Psoas muscle (tissue), 8 donors: Measurements from ENCODE around the gene MYO9A. TPM values are rescaled to one million over a fixed set of nuclear protein-coding genes. Genes with fewer than 3 reads are reported as not detected.

Experiments
- ATAC-seq, 4 donors: fragments of 200-7000 bp; cut with Tn5 transposase; one replicate each; pipeline ENCODE4 v1.9.1; 2020; ENCODE audit warnings: moderate library complexity in 3 of 4, mild to moderate bottlenecking in 2 of 4
- DNase-seq, 2 donors: peaks; one replicate each; pipeline ENCODE4 v3.0.0-alpha.2; 2020
- H3K27ac ChIP-seq: fragments of 200-600 bp; one replicate; pipeline ENCODE4 v1.8.0; 2022
- H3K27me3 ChIP-seq, 3 donors: fragments of 200-600 bp in 1 of 3; one replicate each; pipeline versions ENCODE4 v1.6.1 to v1.8.0; 2013 to 2022; ENCODE audit warnings: low read length in 2 of 3, mild to moderate bottlenecking in 2 of 3, moderate library complexity in 1 of 3; ENCODE audit not compliant: insufficient read depth in 3 of 3
- H3K36me3 ChIP-seq, 2 donors: fragments of 200-600 bp in 1 of 2; one replicate each; pipeline versions ENCODE4 v1.6.1 to v1.8.0; 2013 to 2022; ENCODE audit warnings: low read depth in 1 of 2, mild to moderate bottlenecking in 1 of 2, moderate library complexity in 1 of 2; ENCODE audit not compliant: insufficient read depth in 1 of 2
- H3K4me1 ChIP-seq: fragments of 200-600 bp; one replicate; pipeline ENCODE4 v1.8.0; 2022
- H3K4me3 ChIP-seq: fragments of 200-600 bp; one replicate; pipeline ENCODE4 v1.8.0; 2022; ENCODE audit warnings: mild to moderate bottlenecking
- H3K9me3 ChIP-seq: fragments of 200-600 bp; one replicate; pipeline ENCODE4 v1.8.0; 2022
- WGBS, 3 donors: extraction: QIAGEN DNeasy Blood & Tissue Kit; methylation state at CpG; one replicate each; pipeline versions ENCODE4 v1.1.6 to v1.1.7; 2013; 5-methylcytosine and 5-hydroxymethylcytosine counted together
- intact Hi-C, 2 donors: fragments of 100-400 bp; cut with DNase I; formaldehyde crosslinking; loops; one replicate each; pipeline versions ENCODE4 v1.11.0 to v1.14.2; 2022
- polyA plus RNA-seq, 3 donors: library from polyadenylated mRNA; stranded (reverse); fragments of 200-250 nt; gene quantifications; one replicate each; pipeline ENCODE4 v1.2.3, GENCODE V29; 2013
- total RNA-seq, 4 donors: library from RNA; stranded (reverse); fragmentation: NEBNext Ultra II Directional in 2 of 4; extraction: Animal tissue kit (Norgen Biotek cat#: 25700) in 2 of 4; gene quantifications; one replicate each; pipeline versions ENCODE4 v1.2.1 to v1.2.4, GENCODE V29; 2021 to 2023
- TF ChIP-seq, protein P1 (sequence below): fragments of 200-600 bp; IDR thresholded peaks from one replicate; pipeline ENCODE4 v1.8.0; 2022; ENCODE audit warnings: antibody characterized with exemption
- donor health status: healthy with polysubstance abuse.
- donor health status: DM: no; HTN: no; CAD: no; lungs with moderate emphysema.
- donor health status: Bipolar disorder and iron deficiency.
- donor health status: healthy.
- donor health status: DM: yes; HTN: yes; CAD: no.
- donor health status: DM: no; HTN: no; CAD: no.
- donor health status: DM: no; HTN: no; CAD: no.
- donor health status: DM: yes; HTN: yes; CAD: no.

The MYO9A gene
- total and polyA plus RNA-seq, 7 donors, result 3.4 to 28.4 (median 23.0) TPM

DNA sequence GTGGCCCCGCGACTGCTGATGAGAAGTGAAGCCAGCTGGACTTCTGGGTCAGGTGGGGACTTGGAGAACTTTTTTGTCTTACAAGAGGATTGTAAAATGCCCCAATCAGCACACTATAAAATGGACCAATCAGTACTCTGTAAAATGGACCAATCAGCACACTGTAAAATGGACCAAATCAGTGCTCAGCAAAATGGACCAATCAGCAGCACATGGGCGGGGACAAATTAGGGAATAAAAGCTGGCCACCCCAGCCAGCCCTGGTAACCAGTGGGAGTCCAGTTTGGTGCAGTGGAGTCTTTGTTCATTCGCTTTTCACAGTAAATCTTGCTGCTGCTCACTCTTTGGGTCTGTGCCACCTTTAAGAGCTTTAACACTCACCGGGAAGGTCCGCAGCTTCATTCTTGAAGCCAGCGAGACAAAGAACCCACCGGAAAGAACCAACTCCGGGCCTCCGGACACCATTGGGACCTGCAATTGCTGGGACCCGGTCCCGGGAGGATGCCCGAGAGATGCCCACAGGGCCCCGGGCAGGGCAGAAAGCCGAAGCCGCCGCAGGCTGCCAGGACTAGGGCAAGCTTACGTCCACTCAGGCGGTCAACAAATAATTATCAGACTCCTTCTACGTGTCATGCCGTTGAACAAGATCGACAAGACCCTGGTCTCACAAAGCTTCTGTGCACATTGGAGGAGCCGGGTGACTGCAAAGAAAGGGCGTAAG is 315.9 kb downstream of the MYO9A start:
- no peaks in the 10 kb centered on the region for H3K36me3 ChIP-seq

DNA sequence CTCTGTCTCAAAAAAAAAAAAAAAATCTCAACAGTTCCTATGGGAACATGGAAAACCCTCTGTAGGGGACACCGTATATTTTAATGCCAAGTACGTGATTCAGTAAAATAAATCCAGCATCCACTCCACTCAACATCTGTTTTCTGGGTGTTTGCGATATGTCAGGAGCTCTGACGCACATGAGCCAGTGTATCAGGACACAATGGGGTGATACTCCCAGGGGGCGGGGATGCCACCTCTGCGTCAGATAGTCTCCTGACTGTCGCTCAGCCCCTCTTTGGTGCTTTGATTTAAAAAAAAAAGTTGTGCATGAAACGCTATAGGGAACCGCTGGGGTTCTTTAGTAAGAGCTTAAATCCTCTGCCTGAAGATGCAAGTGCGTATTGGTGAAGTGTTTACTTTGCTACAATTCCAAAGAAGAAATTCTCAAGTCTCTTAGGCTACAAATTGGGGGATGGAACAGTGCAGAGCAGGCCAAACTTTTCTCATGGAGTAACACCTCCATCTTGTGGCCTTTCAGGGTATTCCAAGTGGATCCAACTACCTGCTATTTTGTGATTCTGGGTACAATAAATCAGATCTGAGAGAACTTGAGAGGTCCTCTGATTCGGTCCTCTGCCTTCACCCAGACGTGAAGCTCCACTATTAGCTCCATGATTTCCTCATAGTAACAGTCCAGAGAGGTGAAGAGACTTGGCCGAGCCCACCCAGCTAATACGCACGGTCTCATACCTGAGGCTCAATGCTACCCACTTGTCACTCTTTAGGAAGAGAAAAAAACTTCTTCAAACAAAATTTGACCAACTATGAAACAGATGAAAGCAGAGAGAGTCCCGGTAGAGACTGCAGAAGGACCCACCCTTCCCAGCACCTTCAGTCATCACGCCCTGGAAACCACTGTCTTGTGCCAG is 316.9 kb downstream of the MYO9A start:
- Histone ChIP-seq H3K4me1 (no peaks in the 10 kb centered on the region), H3K27me3 (no peaks in the 10 kb centered on the region), H3K36me3 (no peaks in the 10 kb centered on the region), H3K27ac (no peak overlapping the region), H3K4me3 (no peak overlapping the region), H3K9me3 (no peaks in the 10 kb centered on the region)
- intact Hi-C loops, result loop anchor here (2.0 to 10.0 kb wide), 4 partner anchors 54 to 976 kb away; no protein-coding TSS in a partner anchor
- TF ChIP-seq, protein P1, sequence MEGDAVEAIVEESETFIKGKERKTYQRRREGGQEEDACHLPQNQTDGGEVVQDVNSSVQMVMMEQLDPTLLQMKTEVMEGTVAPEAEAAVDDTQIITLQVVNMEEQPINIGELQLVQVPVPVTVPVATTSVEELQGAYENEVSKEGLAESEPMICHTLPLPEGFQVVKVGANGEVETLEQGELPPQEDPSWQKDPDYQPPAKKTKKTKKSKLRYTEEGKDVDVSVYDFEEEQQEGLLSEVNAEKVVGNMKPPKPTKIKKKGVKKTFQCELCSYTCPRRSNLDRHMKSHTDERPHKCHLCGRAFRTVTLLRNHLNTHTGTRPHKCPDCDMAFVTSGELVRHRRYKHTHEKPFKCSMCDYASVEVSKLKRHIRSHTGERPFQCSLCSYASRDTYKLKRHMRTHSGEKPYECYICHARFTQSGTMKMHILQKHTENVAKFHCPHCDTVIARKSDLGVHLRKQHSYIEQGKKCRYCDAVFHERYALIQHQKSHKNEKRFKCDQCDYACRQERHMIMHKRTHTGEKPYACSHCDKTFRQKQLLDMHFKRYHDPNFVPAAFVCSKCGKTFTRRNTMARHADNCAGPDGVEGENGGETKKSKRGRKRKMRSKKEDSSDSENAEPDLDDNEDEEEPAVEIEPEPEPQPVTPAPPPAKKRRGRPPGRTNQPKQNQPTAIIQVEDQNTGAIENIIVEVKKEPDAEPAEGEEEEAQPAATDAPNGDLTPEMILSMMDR, result peak; percentile 80
- DNase-seq, result no peak
- 53 to 62% (median 56%) methylated on average over 17 of the region's 17 CpGs for WGBS, 3 donors
- peak; percentile 68 to 82 (median 77) for ATAC-seq

More for the DNA sequence above, 315.9 kb downstream of the MYO9A start:
- intact Hi-C loops, result loop anchor here (2.0 to 10.0 kb wide), 4 partner anchors 55 to 977 kb away; no protein-coding TSS in a partner anchor
- 94 to 97% (median 95%) methylated on average over 24 of the region's 24 CpGs for WGBS, 3 donors
- Histone ChIP-seq H3K4me3 (no peak overlapping the region), H3K4me1 (no peaks in the 10 kb centered on the region), H3K27ac (no peak overlapping the region), H3K9me3 (no peaks in the 10 kb centered on the region), H3K27me3 (no peaks in the 10 kb centered on the region)
- ATAC-seq, result no peak
- TF ChIP-seq, protein P1, result no peak
- no peak for DNase-seq

DNA sequence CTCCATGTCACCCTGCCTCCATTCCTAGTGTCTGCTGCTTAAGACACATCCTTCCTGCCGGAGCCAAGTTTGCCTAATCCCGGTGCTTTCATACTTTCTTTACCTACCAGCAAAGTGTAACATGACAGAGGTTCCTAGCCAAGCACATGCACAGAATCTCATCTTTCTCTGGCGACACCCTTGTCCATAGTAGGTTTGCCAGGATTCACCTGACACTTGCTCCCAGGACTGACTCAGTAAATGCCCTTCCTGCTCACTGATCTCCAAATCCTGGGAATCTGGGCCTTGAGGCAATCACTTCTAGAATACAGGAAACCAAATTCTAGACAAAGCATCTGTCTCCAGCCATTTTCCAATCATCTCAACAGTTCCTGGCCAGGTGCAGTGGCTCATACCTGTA is 317.8 kb downstream of the MYO9A start:
- ATAC-seq, result no peak
- intact Hi-C loops, result loop anchor here (2.0 to 10.0 kb wide), 4 partner anchors 53 to 975 kb away; no protein-coding TSS in a partner anchor
- WGBS, 3 donors, result 87 to 98% (median 88%) methylated on average over 3 of the region's 3 CpGs

DNA sequence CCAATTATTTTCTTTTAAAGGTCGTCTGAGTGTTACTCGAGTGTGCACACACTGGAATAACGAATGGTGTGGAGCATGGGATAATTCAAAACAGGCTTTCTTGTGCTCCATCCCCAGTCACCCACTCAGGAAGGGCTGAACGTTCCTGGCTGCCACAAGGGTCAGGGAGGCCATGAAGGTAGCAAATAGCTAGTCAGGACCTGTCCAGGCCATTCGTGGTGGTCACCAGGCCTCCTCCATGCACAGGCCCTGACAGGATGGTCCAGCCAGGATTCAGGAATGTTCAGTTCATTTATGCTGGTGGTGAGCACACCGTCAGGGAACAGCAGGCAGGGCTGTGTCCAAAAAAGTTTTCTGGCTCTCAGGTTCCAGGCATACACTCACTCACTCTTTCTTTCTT is 319.3 kb downstream of the MYO9A start:
- H3K4me1 ChIP-seq, result no peaks in the 10 kb centered on the region

More for the DNA sequence above, 317.8 kb downstream of the MYO9A start:
- Histone ChIP-seq H3K27me3 (no peaks in the 10 kb centered on the region), H3K9me3 (no peaks in the 10 kb centered on the region), H3K4me3 (no peak overlapping the region), H3K36me3 (no peaks in the 10 kb centered on the region), H3K27ac (no peak overlapping the region), H3K4me1 (no peaks in the 10 kb centered on the region)
- TF ChIP-seq, protein P1, result no peak
- DNase-seq, result no peak

More for the DNA sequence above, 319.3 kb downstream of the MYO9A start:
- ATAC-seq (no peak), DNase-seq (no peak)
- Histone ChIP-seq H3K9me3 (no peaks in the 10 kb centered on the region), H3K4me3 (no peak overlapping the region), H3K27me3 (no peaks in the 10 kb centered on the region), H3K27ac (no peak overlapping the region), H3K36me3 (no peaks in the 10 kb centered on the region)
- TF ChIP-seq, protein P1, result no peak
- intact Hi-C loops, result no loop called here
- WGBS, 3 donors, result 70 to 74% (median 71%) methylated on average over 6 of the region's 6 CpGs
